H1 (cell line): ENCODE results near the gene SCAF1. TPM values are rescaled to one million over a fixed set of nuclear protein-coding genes. Genes with fewer than 3 reads are reported as not detected.

Experiments
- CTCF ChIA-PET: fragments of 300-600 bp; sonication (Branson Sonifier 250); formaldehyde crosslinking; loops from one replicate; lab custom pipeline; 2021; ENCODE audit not compliant: partially characterized antibody; lab: Charles Lee
- POLR2A ChIA-PET: fragments of 300-600 bp; sonication (Branson Sonifier 250); formaldehyde crosslinking; loops from one replicate; lab custom pipeline; 2021; ENCODE audit warnings: inconsistent platforms; ENCODE audit not compliant: partially characterized antibody; lab: Charles Lee
- DNase-seq, 2 experiments: peaks; one replicate each; pipeline versions ENCODE4 v3.0.0 to v3.0.0-alpha.2; 2010 to 2022; ENCODE audit warnings: low spot score in 2 of 2, low read depth in 1 of 2, mixed read lengths in 1 of 2
- FAIRE-seq: peaks from 2 replicates; lab custom pipeline; 2011; peaks lifted over from hg19 to GRCh38; lab: Jason Lieb, UNC
- H2AFZ ChIP-seq: 2 replicates; pipeline ENCODE4 v1.8.1; 2012; ENCODE audit warnings: low read length, inconsistent platforms
- H2AK5ac ChIP-seq: 2 replicates; pipeline ENCODE4 v1.6.1; 2013; ENCODE audit warnings: low read depth, low read length
- H2BK120ac ChIP-seq: replicated peaks from 2 replicates; pipeline ENCODE3; 2013; ENCODE audit warnings: low read depth, low read length, inconsistent platforms
- H2BK12ac ChIP-seq: 2 replicates; pipeline ENCODE4 v1.6.1; 2013; ENCODE audit warnings: low read depth, low read length
- H2BK15ac ChIP-seq: 2 replicates; pipeline ENCODE4 v1.6.1; 2013; ENCODE audit warnings: low read length
- H2BK20ac ChIP-seq: 2 replicates; pipeline ENCODE4 v1.6.1; 2013; ENCODE audit warnings: low read length
- H2BK5ac ChIP-seq: 2 replicates; pipeline ENCODE4 v1.6.1; 2013; ENCODE audit warnings: low read depth, low read length
- H3K14ac ChIP-seq: 2 replicates; pipeline ENCODE4 v1.6.1; 2013; ENCODE audit warnings: inconsistent platforms; ENCODE audit not compliant: insufficient read length
- H3K18ac ChIP-seq: 2 replicates; pipeline ENCODE4 v1.6.1; 2013; ENCODE audit warnings: low read length; ENCODE audit errors: extremely low read depth
- H3K23ac ChIP-seq: 2 replicates; pipeline ENCODE4 v1.6.1; 2013; ENCODE audit warnings: inconsistent platforms; ENCODE audit not compliant: insufficient read length
- H3K23me2 ChIP-seq: 2 replicates; pipeline ENCODE4 v1.6.1; 2013; ENCODE audit warnings: low read depth, low read length
- H3K27ac ChIP-seq: 2 replicates; pipeline ENCODE4 v1.6.1; 2011; ENCODE audit warnings: low read depth, low read length, inconsistent platforms
- H3K27me3 ChIP-seq, 4 experiments: replicated peaks in 1 of 4; 1 replicate in 1 of 4; 2 replicates in 3 of 4; pipeline versions ENCODE4 v1.6.1 to v1.8.1; 2011 to 2013; ENCODE audit warnings: low read length in 3 of 4, mild to moderate bottlenecking in 3 of 4, inconsistent platforms in 2 of 4, mixed read lengths in 2 of 4, moderate library complexity in 1 of 4; ENCODE audit not compliant: control insufficient read depth in 3 of 4, insufficient read depth in 3 of 4; ENCODE audit errors: extremely low read depth in 1 of 4
- H3K36me3 ChIP-seq, 4 experiments: 2 replicates each; pipeline versions ENCODE4 v1.6.1 to v1.8.1; 2011 to 2013; ENCODE audit warnings: mild to moderate bottlenecking in 4 of 4, low read length in 3 of 4, moderate library complexity in 2 of 4, control low read depth in 1 of 4, inconsistent platforms in 1 of 4; ENCODE audit not compliant: insufficient read depth in 4 of 4, control insufficient read depth in 2 of 4
- H3K4ac ChIP-seq: replicated peaks from 2 replicates; pipeline ENCODE3; 2013; ENCODE audit warnings: low read length, low read depth, mixed read lengths, inconsistent platforms; ENCODE audit not compliant: insufficient read length
- H3K4me1 ChIP-seq, 4 experiments: replicated peaks in 1 of 4; 1 replicate in 1 of 4; 2 replicates in 3 of 4; pipeline versions ENCODE4 v1.6.1 to v1.8.1; 2011 to 2013; ENCODE audit warnings: low read length in 3 of 4, inconsistent platforms in 2 of 4, mixed read lengths in 1 of 4; ENCODE audit not compliant: insufficient read depth in 4 of 4, control insufficient read depth in 3 of 4
- H3K4me2 ChIP-seq, 2 experiments: 2 replicates each; pipeline versions ENCODE4 v1.6.1 to v1.8.1; 2011 to 2013; ENCODE audit warnings: low read depth in 2 of 2, low read length in 2 of 2, control low read depth in 1 of 2, inconsistent platforms in 1 of 2, mild to moderate bottlenecking in 1 of 2; ENCODE audit not compliant: insufficient read depth in 1 of 2
- H3K4me3 ChIP-seq, 4 experiments: fragments of 200-600, 300-600 bp in 1 of 4; sonication (generic), shearing (Covaris generic), sonication (Bioruptor Twin) in 1 of 4; 2 replicates each; pipeline versions ENCODE4 v1.5.1 to v1.8.1; 2011 to 2016; ENCODE audit warnings: low read length in 4 of 4, low read depth in 3 of 4, control low read depth in 2 of 4, inconsistent platforms in 2 of 4, mild to moderate bottlenecking in 2 of 4, mixed read lengths in 1 of 4, moderate library complexity in 1 of 4; ENCODE audit not compliant: insufficient read depth in 2 of 4; ENCODE audit errors: extremely low read depth in 1 of 4
- H3K56ac ChIP-seq: replicated peaks from 2 replicates; pipeline ENCODE3; 2013; ENCODE audit warnings: low read depth, mild to moderate bottlenecking, mixed read lengths, low read length, inconsistent platforms; ENCODE audit not compliant: insufficient read length
- H3K79me1 ChIP-seq: 2 replicates; pipeline ENCODE4 v1.6.1; 2013; ENCODE audit warnings: low read depth, low read length, control low read depth
- H3K79me2 ChIP-seq, 2 experiments: 2 replicates each; pipeline versions ENCODE4 v1.6.1 to v1.8.1; 2012 to 2013; ENCODE audit warnings: low read length in 2 of 2, mild to moderate bottlenecking in 2 of 2, inconsistent platforms in 1 of 2; ENCODE audit not compliant: insufficient read depth in 2 of 2, control insufficient read depth in 1 of 2
- H3K9ac ChIP-seq, 4 experiments: replicated peaks in 1 of 4; 1 replicate in 1 of 4; 2 replicates in 3 of 4; pipeline versions ENCODE4 v1.6.1 to v1.8.1; 2011 to 2013; ENCODE audit warnings: low read depth in 3 of 4, low read length in 3 of 4, control low read depth in 2 of 4, mild to moderate bottlenecking in 2 of 4, moderate library complexity in 2 of 4, inconsistent platforms in 1 of 4; ENCODE audit errors: extremely low read depth in 1 of 4
- H3K9me3 ChIP-seq, 2 experiments: 2 replicates each; pipeline versions ENCODE4 v1.6.1 to v1.8.1; 2012 to 2013; ENCODE audit warnings: mild to moderate bottlenecking in 2 of 2, moderate library complexity in 2 of 2, control low read depth in 1 of 2, inconsistent platforms in 1 of 2, low read depth in 1 of 2, low read length in 1 of 2, mixed read lengths in 1 of 2; ENCODE audit not compliant: insufficient read depth in 2 of 2
- H4K20me1 ChIP-seq, 2 experiments: replicated peaks in 1 of 2; 2 replicates each; pipeline versions ENCODE3 to v1.8.1; 2011 to 2013; ENCODE audit warnings: inconsistent platforms in 2 of 2, low read length in 2 of 2, mild to moderate bottlenecking in 1 of 2; ENCODE audit not compliant: insufficient read depth in 2 of 2, control insufficient read depth in 1 of 2
- H4K5ac ChIP-seq: 2 replicates; pipeline ENCODE4 v1.6.1; 2013; ENCODE audit warnings: low read length, low read depth, mixed read lengths, inconsistent platforms; ENCODE audit not compliant: insufficient read length
- H4K8ac ChIP-seq: 2 replicates; pipeline ENCODE4 v1.8.0; 2013; ENCODE audit warnings: mild to moderate bottlenecking, moderate library complexity, low read length, inconsistent platforms; ENCODE audit not compliant: insufficient read depth; ENCODE audit errors: extremely low read depth
- H4K91ac ChIP-seq: replicated peaks from 2 replicates; pipeline ENCODE3; 2013; ENCODE audit warnings: low read length, mixed read lengths, inconsistent platforms; ENCODE audit not compliant: insufficient read length
- EGR1 ChIP-seq: IDR thresholded peaks from 2 replicates; pipeline ENCODE4 v1.6.1; 2011; ENCODE audit warnings: low read depth, low read length, borderline replicate concordance
- JUN ChIP-seq: IDR thresholded peaks from 2 replicates; pipeline ENCODE4 v1.6.1; 2011; ENCODE audit warnings: low read depth, mild to moderate bottlenecking, improper control_type of control experiment, low read length
- WGBS, 2 experiments: shearing (Covaris generic) in 1 of 2; methylation state at CpG; one replicate each; pipeline versions ENCODE4 v1.1.6 to v1.1.7; 2013 to 2015; ENCODE audit warnings: low lambda C conversion rate in 2 of 2, mixed read lengths in 2 of 2, inconsistent platforms in 1 of 2, low coverage in 1 of 2, missing lambda C conversion rate in 1 of 2; ENCODE audit not compliant: insufficient replicate concordance in 2 of 2, insufficient coverage in 1 of 2, insufficient read length in 1 of 2; ENCODE audit errors: extremely low coverage in 1 of 2, missing lambda C conversion rate in 1 of 2; 5-methylcytosine and 5-hydroxymethylcytosine counted together
- polyA plus RNA-seq, 7 experiments: library from polyadenylated mRNA; depleted of rRNA in 3 of 7; stranded (reverse) in 5 of 7; unstranded in 2 of 7; fragments of >200 nt in 5 of 7; fragments of 200-250 nt in 2 of 7; gene quantifications; 1 replicate in 5 of 7; 2 replicates in 1 of 7; 4 replicates in 1 of 7; pipeline versions ENCODE4 v1.2.1 to v1.2.3, GENCODE V29; 2011 to 2013; ENCODE audit warnings: missing spikeins in 2 of 7, mixed read lengths in 2 of 7
- total RNA-seq: library from RNA; stranded (reverse); fragmentation: NEBNext Ultra II Directional; extraction: Animal tissue kit (Norgen Biotek cat#: 25700); gene quantifications from 2 replicates; pipeline ENCODE4 v1.2.1, GENCODE V29; 2021

The SCAF1 gene
- total and polyA plus RNA-seq, 2 of the 8 experiments (the other 6 are each of a cell fraction or from before 2014, with no cell fraction given) = 9.7 to 81.7 TPM

DNA sequence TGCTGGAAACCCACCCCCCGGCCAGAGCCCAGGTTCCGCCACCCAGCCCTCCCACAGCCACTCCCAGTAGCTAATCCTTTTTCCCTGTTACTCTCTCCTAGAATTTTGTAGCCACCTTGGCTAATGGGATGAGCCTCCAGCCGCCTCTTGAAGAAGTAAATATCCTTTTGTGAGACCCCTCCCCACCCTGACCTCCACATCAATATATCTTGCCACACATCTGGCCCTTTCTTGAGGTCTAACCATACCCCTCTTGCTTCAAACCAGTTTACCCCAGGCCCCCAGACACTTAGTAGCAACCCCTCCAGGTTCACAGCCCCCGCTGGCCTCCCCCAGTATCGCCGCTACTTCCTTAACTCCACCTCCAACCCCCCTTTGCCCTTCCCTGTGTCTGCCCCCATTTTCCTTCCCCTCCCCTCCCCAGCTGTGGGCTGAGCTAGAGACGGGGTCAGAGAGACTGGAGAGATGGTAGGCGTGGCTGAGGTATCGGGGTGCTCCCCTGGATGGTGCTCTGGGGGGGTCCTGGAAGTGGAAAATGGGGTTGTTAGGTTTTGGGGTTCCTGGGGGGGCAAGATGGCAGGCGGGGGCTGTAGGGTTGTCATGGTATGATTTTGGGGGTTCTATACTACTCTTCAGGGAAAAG, 37.9 kb downstream of the SCAF1 start:
- peaks cover 17 to 50% of the 10 kb centered on the region in 2 experiments for H3K79me2 ChIP-seq
- 73% methylated on average over 10 of the region's 10 CpGs; no CpG with 5 or more reads in 1 of the 2 experiments for WGBS, 2 experiments
- 0 out of 2 replicates have a peak overlapping the region, but pooled peaks have one; percentile 17 for H4K8ac ChIP-seq
- TF ChIP-seq EGR1 (no peak), JUN (no peak)
- H2BK15ac ChIP-seq = no peak overlapping the region
- peaks cover 17 to 30% (median 27%) of the 10 kb centered on the region in 4 experiments for H3K36me3 ChIP-seq
- no peak overlapping the region for H2BK120ac ChIP-seq
- H3K4ac ChIP-seq = no peak overlapping the region
- peaks cover 9% of the 10 kb centered on the region for H3K79me1 ChIP-seq
- peak overlapping the region in 1 of 4 experiments; percentile 45; a peak in 2 of 8 replicates for H3K4me3 ChIP-seq
- FAIRE-seq (no peak), DNase-seq (no peak)
- ChIA-PET CTCF (interaction anchor here (0.7 to 3.2 kb wide), 14 partner anchors 8 to 1507 kb away, joined by 3 to 23 read pairs (median 4); partner anchors contain the start of genes ADM5, BCL2L12, CPT1C and IRF3), POLR2A (interaction anchor here (0.6 to 14.5 kb wide), 14 partner anchors 10 to 196 kb away, joined by 3 to 275 read pairs (median 5); partner anchors contain the start of genes ADM5, BCL2L12, CPT1C and IRF3)
- peaks cover 2 to 17% (median 11%) of the 10 kb centered on the region in 4 experiments for H3K4me1 ChIP-seq
- no peak overlapping the region for H3K18ac ChIP-seq
- H3K9ac ChIP-seq = no peak overlapping the region
- H2BK12ac ChIP-seq = no peak overlapping the region
- H4K5ac ChIP-seq = peak overlapping the region; percentile 19
- H4K20me1 ChIP-seq = peaks cover 29 to 40% of the 10 kb centered on the region in 2 experiments
- H3K9me3 ChIP-seq = no peaks in the 10 kb centered on the region
- 0 out of 2 replicates have a peak overlapping the region, but pooled peaks have one; percentile 48 for H3K27ac ChIP-seq
- H3K56ac ChIP-seq = no peak overlapping the region
- no peak overlapping the region for H2BK20ac ChIP-seq
- H2AFZ ChIP-seq = no peak overlapping the region
- no peak overlapping the region for H2BK5ac ChIP-seq
- no peak overlapping the region for H4K91ac ChIP-seq
- H3K23ac ChIP-seq = no peak overlapping the region
- H3K27me3 ChIP-seq = no peaks in the 10 kb centered on the region
- peak overlapping the region; percentile 58 to 60 for H3K4me2 ChIP-seq
- peaks cover 4% of the 10 kb centered on the region for H3K23me2 ChIP-seq
- no peak overlapping the region for H2AK5ac ChIP-seq
- no peak overlapping the region for H3K14ac ChIP-seq
